OCI-LY1 (cell line): ENCODE measurements around the gene PRSS57.
"Not testable (repeated sequence)": the region's sequence is repeated elsewhere in the genome, so short reads cannot be mapped to it uniquely, and the experiment has no call there.

Source experiments
- H2AFZ ChIP-seq: fragments of 200-600 bp; sonication (generic), shearing (Covaris generic); 2 replicates; pipeline ENCODE4 v1.6.0; 2014; ENCODE audit warnings: antibody characterized with exemption, mild to moderate bottlenecking, low read length
- H3F3A ChIP-seq: fragments of 200-600 bp; sonication (generic), shearing (Covaris generic); 2 replicates; pipeline ENCODE4 v1.6.0; 2014; ENCODE audit warnings: mild to moderate bottlenecking, antibody characterized with exemption, low read length, moderate library complexity; ENCODE audit not compliant: insufficient read depth
- H3K27ac ChIP-seq: fragments of 200-600 bp; sonication (generic); 2 replicates; pipeline ENCODE4 v1.5.1; 2014; ENCODE audit warnings: low read length, mixed run types, mild to moderate bottlenecking, low read depth; ENCODE audit not compliant: poor library complexity, severe bottlenecking
- H3K27me3 ChIP-seq: fragments of 200-600 bp; sonication (generic); 2 replicates; pipeline ENCODE4 v1.6.0; 2014; ENCODE audit warnings: antibody characterized with exemption, mild to moderate bottlenecking, low read length, moderate library complexity; ENCODE audit not compliant: insufficient read depth
- H3K36me3 ChIP-seq: fragments of 200-600 bp; sonication (generic); 2 replicates; pipeline ENCODE4 v1.6.1; 2014; ENCODE audit warnings: mild to moderate bottlenecking, antibody characterized with exemption, low read length, moderate library complexity, mixed read lengths; ENCODE audit not compliant: insufficient read depth
- H3K4me1 ChIP-seq: fragments of 200-600 bp; sonication (generic); 2 replicates; pipeline ENCODE4 v1.5.1; 2014; ENCODE audit warnings: mild to moderate bottlenecking, low read length, moderate library complexity; ENCODE audit not compliant: insufficient read depth, severe bottlenecking
- H3K4me2 ChIP-seq: fragments of 200-600 bp; sonication (generic), shearing (Covaris generic); 2 replicates; pipeline ENCODE4 v1.6.1; 2014; ENCODE audit warnings: low read length
- H3K4me3 ChIP-seq: fragments of 200-600 bp; sonication (generic); 2 replicates; pipeline ENCODE4 v1.5.1; 2014; ENCODE audit warnings: low read length, low read depth, mild to moderate bottlenecking, mixed read lengths; ENCODE audit not compliant: poor library complexity, severe bottlenecking
- H3K79me2 ChIP-seq: fragments of 200-600 bp; shearing (Covaris generic); 2 replicates; pipeline ENCODE4 v1.6.1; 2016; ENCODE audit warnings: mixed run types, low read length, mixed read lengths; ENCODE audit not compliant: insufficient read depth
- H3K9ac ChIP-seq: fragments of 200-600 bp; sonication (generic), shearing (Covaris generic); 2 replicates; pipeline ENCODE4 v1.6.1; 2014; ENCODE audit warnings: mild to moderate bottlenecking, low read length, mixed read lengths
- H3K9me2 ChIP-seq: fragments of 200-600 bp; sonication (generic), shearing (Covaris generic); 2 replicates; pipeline ENCODE4 v1.6.1; 2014; ENCODE audit warnings: low read depth, mild to moderate bottlenecking, low read length, mixed read lengths
- H3K9me3 ChIP-seq: fragments of 200-600 bp; shearing (Covaris generic); 2 replicates; pipeline ENCODE4 v1.6.1; 2014; ENCODE audit warnings: low read length, mixed read lengths
- H4K20me1 ChIP-seq: fragments of 200-600 bp; sonication (generic), shearing (Covaris generic); 2 replicates; pipeline ENCODE4 v1.6.0; 2016; ENCODE audit warnings: mild to moderate bottlenecking, low read length; ENCODE audit not compliant: insufficient read depth
- CTCF ChIP-seq: fragments of 200-600 bp; sonication (generic), shearing (Covaris generic); IDR thresholded peaks from 2 replicates; pipeline ENCODE4 v1.5.1; 2017; ENCODE audit warnings: mild to moderate bottlenecking, antibody characterized with exemption, low read length, moderate library complexity, mixed read lengths
- EZH2 ChIP-seq: fragments of 200-600 bp; sonication (generic), shearing (Covaris generic); IDR thresholded peaks from 2 replicates; pipeline ENCODE4 v1.8.0; 2017; ENCODE audit warnings: borderline replicate concordance, mixed run types, mild to moderate bottlenecking, antibody characterized with exemption, low read length, moderate library complexity, mixed read lengths

Gene PRSS57

GRCh38 chr19:741506-742131 lies 46.4 kb upstream of the PRSS57 start:
- TF ChIP-seq CTCF = no peak; the same call in 1 of the 2 replicates
- TF ChIP-seq EZH2 = no peak
- Histone ChIP-seq H3K4me3 (no peak overlapping the region), H3K36me3 (no peaks in the 10 kb centered on the region; the same call in 1 of the 2 replicates), H3K27ac (no peak overlapping the region), H3K79me2 (no peaks in the 10 kb centered on the region), H3K4me2 (no peak overlapping the region), H3K9ac (no peak overlapping the region), H3K27me3 (peaks cover 6% of the 10 kb centered on the region; the same call in 1 of the 2 replicates), H3K9me3 (no peaks in the 10 kb centered on the region), H2AFZ (no peak overlapping the region), H4K20me1 (no peaks in the 10 kb centered on the region), H3K4me1 (no peaks in the 10 kb centered on the region), H3K9me2 (no peaks in the 10 kb centered on the region), H3F3A (no peaks in the 10 kb centered on the region)

GRCh38 chr19:740816-741505 lies 45.7 kb upstream of the PRSS57 start:
- H3K9ac ChIP-seq, H3K27ac ChIP-seq, H2AFZ ChIP-seq, H4K20me1 ChIP-seq, H3K4me3 ChIP-seq, H3K27me3 ChIP-seq, H3K79me2 ChIP-seq, H3K36me3 ChIP-seq, H3K9me3 ChIP-seq, H3K4me1 ChIP-seq, H3K4me2 ChIP-seq, H3K9me2 ChIP-seq, H3F3A ChIP-seq: not testable (repeated sequence)

GRCh38 chr19:739998-740715 lies 44.9 kb upstream of the PRSS57 start:
- Histone ChIP-seq H3K27ac (no peak overlapping the region), H3K9ac (no peak overlapping the region), H3K36me3 (no peaks in the 10 kb centered on the region; the same call in 1 of the 2 replicates), H3K4me3 (no peak overlapping the region), H3K4me1 (no peaks in the 10 kb centered on the region), H3K27me3 (peaks cover 6% of the 10 kb centered on the region; the same call in 1 of the 2 replicates), H3K79me2 (no peaks in the 10 kb centered on the region), H3K4me2 (no peak overlapping the region), H4K20me1 (no peaks in the 10 kb centered on the region), H3F3A (no peaks in the 10 kb centered on the region), H2AFZ (no peak overlapping the region), H3K9me3 (no peaks in the 10 kb centered on the region), H3K9me2 (no peaks in the 10 kb centered on the region)
- TF ChIP-seq EZH2 (no peak), CTCF (no peak)
